Activated CD4-positive, alpha-beta T cell treated with anti-CD3 and anti-CD28 coated beads, Interleukin-2, amount 10 ng/mL, durations not matched to agents 24 days and 14 days (primary cell): ENCODE results near the gene PHF13. TPM values are rescaled to one million over a fixed set of nuclear protein-coding genes. Genes with fewer than 3 reads are reported as not detected.

Experiments
- DNase-seq: peaks from one replicate; pipeline ENCODE4 v3.0.0; 2022
- H3K27ac Mint-ChIP-seq: one replicate; pipeline ENCODE4 v1.8.0; 2022; ENCODE audit warnings: mild to moderate bottlenecking, mixed read lengths
- H3K27me3 Mint-ChIP-seq: one replicate; pipeline ENCODE4 v1.8.0; 2022; ENCODE audit warnings: mixed read lengths
- H3K36me3 Mint-ChIP-seq: one replicate; pipeline ENCODE4 v1.8.0; 2022; ENCODE audit warnings: low read depth, mild to moderate bottlenecking, mixed read lengths
- H3K4me1 Mint-ChIP-seq: one replicate; pipeline ENCODE4 v1.8.0; 2021; ENCODE audit warnings: mixed read lengths
- H3K4me3 Mint-ChIP-seq: one replicate; pipeline ENCODE4 v1.8.0; 2022; ENCODE audit warnings: mild to moderate bottlenecking, moderate library complexity, mixed read lengths
- H3K9me3 Mint-ChIP-seq: one replicate; pipeline ENCODE4 v1.8.0; 2021; ENCODE audit warnings: mixed read lengths
- intact Hi-C: fragments of 100-400 bp; cut with micrococcal nuclease; formaldehyde crosslinking; loops from one replicate; pipeline ENCODE4 v1.15.1; 2023
- total RNA-seq: library from RNA; stranded (reverse); gene quantifications from 2 replicates; pipeline ENCODE4 v1.2.3, GENCODE V29; 2022

The PHF13 gene
- total RNA-seq, 1 donor from 2014 or later = 20.1 TPM

- peak; percentile 67 for DNase-seq
- Mint-ChIP-seq H3K36me3 (peaks cover 8% of the 10 kb centered on the region), H3K4me1 (peaks cover 30% of the 10 kb centered on the region), H3K27me3 (no peaks in the 10 kb centered on the region), H3K27ac (peak overlapping the region; percentile 93), H3K9me3 (no peaks in the 10 kb centered on the region), H3K4me3 (peak overlapping the region; percentile 96)
- intact Hi-C loops = loop anchor here (1.0 kb wide), 1 partner anchor 20 kb away; no protein-coding TSS in a partner anchor
Observed at GRCh38 chr1:6580593-6581409, 32.7 kb upstream of the PHF13 start.

- Mint-ChIP-seq H3K9me3 (no peaks in the 10 kb centered on the region), H3K4me3 (peak overlapping the region; percentile 96), H3K27me3 (no peaks in the 10 kb centered on the region), H3K27ac (peak overlapping the region; percentile 10), H3K4me1 (peaks cover 30% of the 10 kb centered on the region), H3K36me3 (peaks cover 8% of the 10 kb centered on the region)
- DNase-seq = no peak
- intact Hi-C loops = no loop called here
Observed at GRCh38 chr1:6581561-6582305, 31.8 kb upstream of the PHF13 start.

GRCh38 chr1:6582370-6582769 lies 31.2 kb upstream of the PHF13 start:
- Mint-ChIP-seq H3K36me3 (peaks cover 8% of the 10 kb centered on the region), H3K4me1 (peaks cover 31% of the 10 kb centered on the region), H3K9me3 (no peaks in the 10 kb centered on the region), H3K27ac (peak overlapping the region; percentile 45), H3K4me3 (peak overlapping the region; percentile 41), H3K27me3 (no peaks in the 10 kb centered on the region)
- DNase-seq = no peak
- intact Hi-C loops = no loop called here

GRCh38 chr1:6584126-6585080 lies 29.1 kb upstream of the PHF13 start:
- no peak for DNase-seq
- H3K4me3 Mint-ChIP-seq = no peak overlapping the region
- intact Hi-C loops = no loop called here
- H3K27me3 Mint-ChIP-seq = no peaks in the 10 kb centered on the region
- H3K4me1 Mint-ChIP-seq = peaks cover 31% of the 10 kb centered on the region
- peaks cover 8% of the 10 kb centered on the region for H3K36me3 Mint-ChIP-seq
- H3K9me3 Mint-ChIP-seq = no peaks in the 10 kb centered on the region
- no peak overlapping the region for H3K27ac Mint-ChIP-seq

GRCh38 chr1:6585081-6585722 lies 28.3 kb upstream of the PHF13 start:
- Mint-ChIP-seq H3K9me3 (no peaks in the 10 kb centered on the region), H3K4me3 (no peak overlapping the region), H3K36me3 (peaks cover 11% of the 10 kb centered on the region), H3K27ac (no peak overlapping the region), H3K27me3 (no peaks in the 10 kb centered on the region), H3K4me1 (peaks cover 29% of the 10 kb centered on the region)
- intact Hi-C loops = no loop called here
- DNase-seq = no peak

- H3K36me3 Mint-ChIP-seq = peaks cover 16% of the 10 kb centered on the region
- no peak for DNase-seq
Observed at GRCh38 chr1:6585841-6586240, 27.7 kb upstream of the PHF13 start.

GRCh38 chr1:6586404-6586816 lies 27.1 kb upstream of the PHF13 start:
- DNase-seq = no peak
- no peak overlapping the region for H3K4me3 Mint-ChIP-seq
- no peaks in the 10 kb centered on the region for H3K27me3 Mint-ChIP-seq
- H3K4me1 Mint-ChIP-seq = peaks cover 21% of the 10 kb centered on the region
- peaks cover 17% of the 10 kb centered on the region for H3K36me3 Mint-ChIP-seq
- intact Hi-C loops = no loop called here
- H3K9me3 Mint-ChIP-seq = no peaks in the 10 kb centered on the region
- no peak overlapping the region for H3K27ac Mint-ChIP-seq

More at GRCh38 chr1:6585841-6586240, 27.7 kb upstream of the PHF13 start:
- Mint-ChIP-seq H3K4me3 (no peak overlapping the region), H3K27ac (no peak overlapping the region), H3K27me3 (no peaks in the 10 kb centered on the region), H3K4me1 (peaks cover 24% of the 10 kb centered on the region), H3K9me3 (no peaks in the 10 kb centered on the region)
- intact Hi-C loops = no loop called here

- Mint-ChIP-seq H3K27me3 (no peaks in the 10 kb centered on the region), H3K4me1 (peaks cover 19% of the 10 kb centered on the region), H3K27ac (peak overlapping the region; percentile 16), H3K36me3 (peaks cover 15% of the 10 kb centered on the region), H3K4me3 (no peak overlapping the region), H3K9me3 (no peaks in the 10 kb centered on the region)
- intact Hi-C loops = no loop called here
- no peak for DNase-seq
Observed at GRCh38 chr1:6587261-6588005, 26.1 kb upstream of the PHF13 start.

- Mint-ChIP-seq H3K4me1 (peaks cover 18% of the 10 kb centered on the region), H3K27me3 (no peaks in the 10 kb centered on the region), H3K9me3 (no peaks in the 10 kb centered on the region), H3K4me3 (no peak overlapping the region), H3K27ac (peak overlapping the region; percentile 16), H3K36me3 (peaks cover 15% of the 10 kb centered on the region)
- DNase-seq = no peak
- intact Hi-C loops = no loop called here
Observed at GRCh38 chr1:6588128-6588892, 25.2 kb upstream of the PHF13 start.

- Mint-ChIP-seq H3K4me1 (peaks cover 20% of the 10 kb centered on the region), H3K27me3 (no peaks in the 10 kb centered on the region), H3K9me3 (no peaks in the 10 kb centered on the region), H3K36me3 (peaks cover 20% of the 10 kb centered on the region), H3K27ac (no peak overlapping the region), H3K4me3 (no peak overlapping the region)
- no peak for DNase-seq
- intact Hi-C loops = no loop called here
Observed at GRCh38 chr1:6588893-6589520, 24.5 kb upstream of the PHF13 start.

GRCh38 chr1:6590046-6590445 lies 23.5 kb upstream of the PHF13 start:
- peaks cover 26% of the 10 kb centered on the region for H3K36me3 Mint-ChIP-seq
- intact Hi-C loops = no loop called here
- no peak for DNase-seq
- H3K4me1 Mint-ChIP-seq = peaks cover 13% of the 10 kb centered on the region
- no peaks in the 10 kb centered on the region for H3K9me3 Mint-ChIP-seq
- H3K27ac Mint-ChIP-seq = no peak overlapping the region
- H3K4me3 Mint-ChIP-seq = no peak overlapping the region
- no peaks in the 10 kb centered on the region for H3K27me3 Mint-ChIP-seq

- no peak for DNase-seq
- no peak overlapping the region for H3K27ac Mint-ChIP-seq
- peaks cover 14% of the 10 kb centered on the region for H3K4me1 Mint-ChIP-seq
- peaks cover 38% of the 10 kb centered on the region for H3K36me3 Mint-ChIP-seq
- no peak overlapping the region for H3K4me3 Mint-ChIP-seq
- H3K9me3 Mint-ChIP-seq = no peaks in the 10 kb centered on the region
- no peaks in the 10 kb centered on the region for H3K27me3 Mint-ChIP-seq
- intact Hi-C loops = no loop called here
Observed at GRCh38 chr1:6591222-6591621, 22.3 kb upstream of the PHF13 start.
